HepG2 (cell line): ENCODE data around the gene SMARCB1. TPM values are rescaled to one million over a fixed set of nuclear protein-coding genes. Genes with fewer than 3 reads are reported as not detected.

ENCODE experiments used
- EED ChIP-seq: sonication (generic); formaldehyde crosslinking; IDR thresholded peaks from 2 replicates; pipeline ENCODE4 v1.5.0; 2020; ENCODE audit warnings: mild to moderate bottlenecking, missing genetic modification reagents
- KDM4B ChIP-seq: sonication (generic); formaldehyde crosslinking; IDR thresholded peaks from 2 replicates; pipeline ENCODE4 v1.4.0; 2020; ENCODE audit warnings: missing genetic modification reagents
- MED8 ChIP-seq: sonication (generic); formaldehyde crosslinking; IDR thresholded peaks from 2 replicates; pipeline ENCODE4 v1.8.1; 2023; ENCODE audit warnings: mild to moderate bottlenecking, missing genetic modification reagents; ENCODE audit not compliant: insufficient replicate concordance
- SKIL ChIP-seq: sonication (generic); formaldehyde crosslinking; IDR thresholded peaks from 2 replicates; pipeline ENCODE4 v1.8.0; 2022; ENCODE audit warnings: missing genetic modification reagents, mild to moderate bottlenecking, moderate library complexity, borderline replicate concordance
- SMYD3 ChIP-seq: sonication (generic); formaldehyde crosslinking; IDR thresholded peaks from 2 replicates; pipeline ENCODE4 v1.8.1; 2023; ENCODE audit warnings: mild to moderate bottlenecking, missing genetic modification reagents
- TEAD3 ChIP-seq: optimal IDR thresholded peaks from 2 replicates; pipeline ENCODE3; 2016; ENCODE audit warnings: borderline replicate concordance
- TOPORS ChIP-seq: sonication (generic); formaldehyde crosslinking; IDR thresholded peaks from 2 replicates; pipeline ENCODE4 v1.8.0; 2023; ENCODE audit warnings: mild to moderate bottlenecking, missing genetic modification reagents
- ZFP41 ChIP-seq: sonication (generic); formaldehyde crosslinking; IDR thresholded peaks from 2 replicates; pipeline ENCODE4 v1.4.0; 2020; ENCODE audit warnings: mild to moderate bottlenecking, missing genetic modification reagents, borderline replicate concordance
- ZNF562 ChIP-seq: sonication (generic); formaldehyde crosslinking; IDR thresholded peaks from 2 replicates; pipeline ENCODE4 v1.8.0; 2022; ENCODE audit warnings: missing genetic modification reagents, borderline replicate concordance
- ZNF563 ChIP-seq: sonication (generic); formaldehyde crosslinking; IDR thresholded peaks from 2 replicates; pipeline ENCODE4 v1.8.0; 2022; ENCODE audit warnings: mild to moderate bottlenecking, moderate library complexity, missing genetic modification reagents
- ZNF564 ChIP-seq: sonication (generic); formaldehyde crosslinking; IDR thresholded peaks from 2 replicates; pipeline ENCODE4 v1.8.1; 2023; ENCODE audit warnings: mild to moderate bottlenecking, missing genetic modification reagents
- polyA plus RNA-seq, 8 experiments: library from polyadenylated mRNA; depleted of rRNA in 3 of 8; stranded (reverse) in 7 of 8; unstranded in 1 of 8; fragments of >200 nt; fragmentation: Illumina TruSeq in 4 of 8; extraction: Trizol in 4 of 8; gene quantifications; 2 replicates each; pipeline versions ENCODE4 v1.2.1 to v1.2.3, GENCODE V29; 2011 to 2016; ENCODE audit warnings: low read depth in 4 of 8, missing spikeins in 1 of 8, mixed read lengths in 1 of 8; ENCODE audit not compliant: insufficient read depth in 1 of 8
- total RNA-seq, 5 experiments: library from RNA; depleted of rRNA; stranded (reverse); fragments of >200 nt; fragmentation: Illumina TruSeq; extraction: Trizol; gene quantifications; 2 replicates each; pipeline ENCODE4 v1.2.3, GENCODE V29; 2016; ENCODE audit warnings: low read depth in 1 of 5
- TF ChIP-seq, protein P1 (sequence below): sonication (generic); formaldehyde crosslinking; IDR thresholded peaks from 2 replicates; pipeline ENCODE4 v1.4.0; 2020; ENCODE audit warnings: missing genetic modification reagents, mild to moderate bottlenecking, borderline replicate concordance
- TF ChIP-seq, protein P2 (sequence below): sonication (generic); formaldehyde crosslinking; IDR thresholded peaks from 2 replicates; pipeline ENCODE4 v1.4.0; 2020; ENCODE audit warnings: missing genetic modification reagents
- TF ChIP-seq, protein P3 (sequence below): sonication (generic); formaldehyde crosslinking; IDR thresholded peaks from 2 replicates; pipeline ENCODE4 v1.4.0; 2020; ENCODE audit warnings: missing genetic modification reagents, borderline replicate concordance

The SMARCB1 gene
- total and polyA plus RNA-seq, 2 of the 13 experiments (the other 11 are each of a cell fraction or from before 2014, with no cell fraction given): 74.0 to 166 TPM

- TF ChIP-seq, protein P1, sequence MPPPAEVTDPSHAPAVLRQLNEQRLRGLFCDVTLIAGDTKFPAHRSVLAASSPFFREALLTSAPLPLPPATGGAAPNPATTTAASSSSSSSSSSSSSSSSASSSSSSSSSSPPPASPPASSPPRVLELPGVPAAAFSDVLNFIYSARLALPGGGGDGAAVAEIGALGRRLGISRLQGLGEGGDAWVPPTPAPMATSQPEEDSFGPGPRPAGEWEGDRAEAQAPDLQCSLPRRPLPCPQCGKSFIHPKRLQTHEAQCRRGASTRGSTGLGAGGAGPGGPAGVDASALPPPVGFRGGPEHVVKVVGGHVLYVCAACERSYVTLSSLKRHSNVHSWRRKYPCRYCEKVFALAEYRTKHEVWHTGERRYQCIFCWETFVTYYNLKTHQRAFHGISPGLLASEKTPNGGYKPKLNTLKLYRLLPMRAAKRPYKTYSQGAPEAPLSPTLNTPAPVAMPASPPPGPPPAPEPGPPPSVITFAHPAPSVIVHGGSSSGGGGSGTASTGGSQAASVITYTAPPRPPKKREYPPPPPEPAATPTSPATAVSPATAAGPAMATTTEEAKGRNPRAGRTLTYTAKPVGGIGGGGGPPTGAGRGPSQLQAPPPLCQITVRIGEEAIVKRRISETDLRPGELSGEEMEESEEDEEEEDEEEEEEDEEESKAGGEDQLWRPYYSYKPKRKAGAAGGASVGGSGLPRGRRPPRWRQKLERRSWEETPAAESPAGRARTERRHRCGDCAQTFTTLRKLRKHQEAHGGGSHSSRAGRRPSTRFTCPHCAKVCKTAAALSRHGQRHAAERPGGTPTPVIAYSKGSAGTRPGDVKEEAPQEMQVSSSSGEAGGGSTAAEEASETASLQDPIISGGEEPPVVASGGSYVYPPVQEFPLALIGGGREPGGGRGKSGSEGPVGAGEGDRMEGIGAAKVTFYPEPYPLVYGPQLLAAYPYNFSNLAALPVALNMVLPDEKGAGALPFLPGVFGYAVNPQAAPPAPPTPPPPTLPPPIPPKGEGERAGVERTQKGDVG (CRISPR knock-in tag): 0 out of 2 replicates have a peak, but pooled peaks have one; percentile 64
- TF ChIP-seq ZFP41 (CRISPR knock-in tag) (no peak), SMYD3 (no peak), ZNF564 (CRISPR knock-in tag) (no peak), TEAD3 (CRISPR knock-in tag) (no peak), ZNF562 (CRISPR knock-in tag) (no peak), KDM4B (CRISPR knock-in tag) (0 out of 2 replicates have a peak, but pooled peaks have one; percentile 35), TOPORS (CRISPR knock-in tag) (no peak), EED (CRISPR knock-in tag) (no peak), ZNF563 (CRISPR knock-in tag) (no peak), SKIL (CRISPR knock-in tag) (no peak), MED8 (CRISPR knock-in tag) (no peak)
- TF ChIP-seq, protein P2, sequence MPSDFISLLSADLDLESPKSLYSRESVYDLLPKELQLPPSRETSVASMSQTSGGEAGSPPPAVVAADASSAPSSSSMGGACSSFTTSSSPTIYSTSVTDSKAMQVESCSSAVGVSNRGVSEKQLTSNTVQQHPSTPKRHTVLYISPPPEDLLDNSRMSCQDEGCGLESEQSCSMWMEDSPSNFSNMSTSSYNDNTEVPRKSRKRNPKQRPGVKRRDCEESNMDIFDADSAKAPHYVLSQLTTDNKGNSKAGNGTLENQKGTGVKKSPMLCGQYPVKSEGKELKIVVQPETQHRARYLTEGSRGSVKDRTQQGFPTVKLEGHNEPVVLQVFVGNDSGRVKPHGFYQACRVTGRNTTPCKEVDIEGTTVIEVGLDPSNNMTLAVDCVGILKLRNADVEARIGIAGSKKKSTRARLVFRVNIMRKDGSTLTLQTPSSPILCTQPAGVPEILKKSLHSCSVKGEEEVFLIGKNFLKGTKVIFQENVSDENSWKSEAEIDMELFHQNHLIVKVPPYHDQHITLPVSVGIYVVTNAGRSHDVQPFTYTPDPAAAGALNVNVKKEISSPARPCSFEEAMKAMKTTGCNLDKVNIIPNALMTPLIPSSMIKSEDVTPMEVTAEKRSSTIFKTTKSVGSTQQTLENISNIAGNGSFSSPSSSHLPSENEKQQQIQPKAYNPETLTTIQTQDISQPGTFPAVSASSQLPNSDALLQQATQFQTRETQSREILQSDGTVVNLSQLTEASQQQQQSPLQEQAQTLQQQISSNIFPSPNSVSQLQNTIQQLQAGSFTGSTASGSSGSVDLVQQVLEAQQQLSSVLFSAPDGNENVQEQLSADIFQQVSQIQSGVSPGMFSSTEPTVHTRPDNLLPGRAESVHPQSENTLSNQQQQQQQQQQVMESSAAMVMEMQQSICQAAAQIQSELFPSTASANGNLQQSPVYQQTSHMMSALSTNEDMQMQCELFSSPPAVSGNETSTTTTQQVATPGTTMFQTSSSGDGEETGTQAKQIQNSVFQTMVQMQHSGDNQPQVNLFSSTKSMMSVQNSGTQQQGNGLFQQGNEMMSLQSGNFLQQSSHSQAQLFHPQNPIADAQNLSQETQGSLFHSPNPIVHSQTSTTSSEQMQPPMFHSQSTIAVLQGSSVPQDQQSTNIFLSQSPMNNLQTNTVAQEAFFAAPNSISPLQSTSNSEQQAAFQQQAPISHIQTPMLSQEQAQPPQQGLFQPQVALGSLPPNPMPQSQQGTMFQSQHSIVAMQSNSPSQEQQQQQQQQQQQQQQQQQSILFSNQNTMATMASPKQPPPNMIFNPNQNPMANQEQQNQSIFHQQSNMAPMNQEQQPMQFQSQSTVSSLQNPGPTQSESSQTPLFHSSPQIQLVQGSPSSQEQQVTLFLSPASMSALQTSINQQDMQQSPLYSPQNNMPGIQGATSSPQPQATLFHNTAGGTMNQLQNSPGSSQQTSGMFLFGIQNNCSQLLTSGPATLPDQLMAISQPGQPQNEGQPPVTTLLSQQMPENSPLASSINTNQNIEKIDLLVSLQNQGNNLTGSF: no peak
- TF ChIP-seq, protein P3, sequence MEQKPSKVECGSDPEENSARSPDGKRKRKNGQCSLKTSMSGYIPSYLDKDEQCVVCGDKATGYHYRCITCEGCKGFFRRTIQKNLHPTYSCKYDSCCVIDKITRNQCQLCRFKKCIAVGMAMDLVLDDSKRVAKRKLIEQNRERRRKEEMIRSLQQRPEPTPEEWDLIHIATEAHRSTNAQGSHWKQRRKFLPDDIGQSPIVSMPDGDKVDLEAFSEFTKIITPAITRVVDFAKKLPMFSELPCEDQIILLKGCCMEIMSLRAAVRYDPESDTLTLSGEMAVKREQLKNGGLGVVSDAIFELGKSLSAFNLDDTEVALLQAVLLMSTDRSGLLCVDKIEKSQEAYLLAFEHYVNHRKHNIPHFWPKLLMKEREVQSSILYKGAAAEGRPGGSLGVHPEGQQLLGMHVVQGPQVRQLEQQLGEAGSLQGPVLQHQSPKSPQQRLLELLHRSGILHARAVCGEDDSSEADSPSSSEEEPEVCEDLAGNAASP (CRISPR knock-in tag): no peak
Observed at GRCh38 chr22:23764899-23765881, 21.6 kb upstream of the SMARCB1 start (continued).
